Left ventricle myocardium superior (tissue), 1 donor: ENCODE results near the gene NCAPG2. TPM values are rescaled to one million over a fixed set of nuclear protein-coding genes. Genes with fewer than 3 reads are reported as not detected.

ENCODE experiments used
- ATAC-seq: fragments of 200-7000 bp; cut with Tn5 transposase; one replicate; pipeline ENCODE4 v1.9.1; 2020; ENCODE audit warnings: mild to moderate bottlenecking, moderate library complexity
- DNase-seq: peaks from one replicate; pipeline ENCODE4 v3.0.0-alpha.2; 2020
- intact Hi-C: fragments of 100-400 bp; cut with micrococcal nuclease; formaldehyde crosslinking; loops from one replicate; pipeline ENCODE4 v1.11.0; 2022
- microRNA-seq: library from miRNA; unstranded; fragments of <30 nt; microRNA quantifications from one replicate; pipeline ENCODE4 v1.2.0, GENCODE V29; 2020; ENCODE audit warnings: borderline number of aligned reads
- total RNA-seq: library from RNA; stranded (reverse); fragmentation: NEBNext Ultra II Directional; extraction: Animal tissue kit (Norgen Biotek cat#: 25700); gene quantifications from one replicate; pipeline ENCODE4 v1.2.1, GENCODE V29; 2021
- donor health status: DM: no; HTN: yes; CAD: no; lungs with severe emphysema.

The NCAPG2 gene
- total RNA-seq, 1 donor from 2014 or later: 5.0 TPM

DNA sequence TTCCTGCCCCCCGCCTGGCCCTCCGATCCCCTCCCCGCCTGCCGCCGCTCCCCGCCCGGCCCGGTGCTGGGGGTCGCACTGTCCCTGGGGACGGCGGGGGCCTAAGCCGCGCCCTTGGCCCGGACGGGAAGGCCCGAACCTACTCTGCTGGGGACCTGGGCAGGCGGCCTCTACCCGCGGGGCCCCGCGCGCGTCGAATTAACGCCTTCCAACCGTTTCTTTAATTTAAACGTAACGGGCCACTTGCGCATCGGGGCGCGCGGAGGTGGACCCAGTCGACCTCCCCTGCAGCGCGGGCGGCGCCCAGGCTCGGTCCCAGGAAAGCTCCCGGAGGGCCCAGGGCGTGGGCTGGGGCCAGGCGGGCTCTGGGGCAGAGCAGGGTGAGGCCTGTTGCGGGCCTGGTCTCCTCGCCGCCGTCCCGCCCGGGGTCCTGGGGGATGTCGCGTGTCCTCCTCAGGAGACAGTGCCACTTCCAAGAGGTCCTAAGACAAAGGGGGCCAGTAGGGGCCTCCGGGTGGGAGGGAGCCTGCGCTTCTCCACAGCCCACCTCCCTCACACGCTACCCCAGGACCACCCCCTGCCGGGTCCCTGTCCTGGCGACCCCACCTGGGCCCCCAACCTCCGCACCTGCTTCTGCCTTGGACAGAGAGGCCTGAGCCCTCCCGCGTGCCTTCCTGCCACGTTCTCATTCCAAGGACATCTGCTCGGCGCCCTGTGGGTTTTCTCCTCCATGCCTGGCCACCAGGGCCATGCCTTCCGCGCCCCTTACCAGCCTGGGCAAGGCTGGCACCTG is 116.3 kb downstream of the NCAPG2 start:
- intact Hi-C loops: no loop called here
- ATAC-seq: peak; percentile 29

DNA sequence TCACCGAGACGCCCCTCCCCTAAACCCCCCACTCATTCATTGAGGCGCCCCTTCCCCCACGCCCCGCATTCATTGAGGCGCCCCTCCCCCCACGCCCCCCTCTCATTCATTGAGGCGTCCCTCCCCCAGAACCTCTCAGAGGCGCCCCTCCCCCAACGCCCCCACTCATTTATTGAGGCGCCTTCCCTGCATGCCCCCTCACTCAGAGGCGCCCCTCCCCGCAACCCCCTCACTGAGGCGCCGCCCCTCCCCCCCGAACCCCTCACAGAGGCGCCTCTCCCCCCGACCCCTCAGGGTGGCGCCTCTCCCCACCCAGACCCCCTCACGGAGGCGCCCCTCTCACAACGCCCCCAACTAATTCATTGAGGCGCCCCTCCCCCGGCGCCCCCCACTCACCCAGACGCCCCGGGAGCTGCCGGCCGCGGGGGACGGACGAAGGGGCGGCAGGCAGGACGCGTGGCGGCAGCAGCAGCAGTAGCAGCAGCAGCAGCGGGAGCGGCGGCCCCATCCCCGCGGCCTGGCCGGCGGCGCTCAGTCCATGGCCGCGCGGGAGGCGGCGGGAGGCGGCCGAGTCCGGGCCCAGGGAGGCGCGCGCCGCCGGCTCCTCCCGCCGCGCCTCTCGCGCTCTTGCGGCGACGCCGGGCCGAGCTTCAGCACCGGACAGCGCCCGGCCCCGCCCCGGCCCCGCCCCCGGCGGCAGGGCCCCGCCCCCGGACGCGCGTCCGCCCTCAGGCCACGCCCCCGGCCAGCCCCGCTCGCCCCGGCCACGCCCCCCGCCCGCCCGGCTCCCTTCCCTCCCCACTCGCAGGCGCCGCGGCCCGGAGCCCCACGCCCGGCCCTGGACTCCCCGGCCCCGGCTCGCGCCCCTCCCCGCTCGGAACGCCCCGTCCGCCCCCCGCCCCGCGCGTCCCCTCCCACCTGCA is 117.2 kb downstream of the NCAPG2 start, which contains the start of gene PTPRN2:
PTPRN2 (minus strand) TSS at position 662 of the 923 bp plus-strand sequence.
- peak; percentile 79 for DNase-seq
- peak; percentile 96 for ATAC-seq
- intact Hi-C loops: no loop called here

More for the DNA sequence above, 116.3 kb downstream of the NCAPG2 start:
- peak; percentile 45 for DNase-seq

DNA sequence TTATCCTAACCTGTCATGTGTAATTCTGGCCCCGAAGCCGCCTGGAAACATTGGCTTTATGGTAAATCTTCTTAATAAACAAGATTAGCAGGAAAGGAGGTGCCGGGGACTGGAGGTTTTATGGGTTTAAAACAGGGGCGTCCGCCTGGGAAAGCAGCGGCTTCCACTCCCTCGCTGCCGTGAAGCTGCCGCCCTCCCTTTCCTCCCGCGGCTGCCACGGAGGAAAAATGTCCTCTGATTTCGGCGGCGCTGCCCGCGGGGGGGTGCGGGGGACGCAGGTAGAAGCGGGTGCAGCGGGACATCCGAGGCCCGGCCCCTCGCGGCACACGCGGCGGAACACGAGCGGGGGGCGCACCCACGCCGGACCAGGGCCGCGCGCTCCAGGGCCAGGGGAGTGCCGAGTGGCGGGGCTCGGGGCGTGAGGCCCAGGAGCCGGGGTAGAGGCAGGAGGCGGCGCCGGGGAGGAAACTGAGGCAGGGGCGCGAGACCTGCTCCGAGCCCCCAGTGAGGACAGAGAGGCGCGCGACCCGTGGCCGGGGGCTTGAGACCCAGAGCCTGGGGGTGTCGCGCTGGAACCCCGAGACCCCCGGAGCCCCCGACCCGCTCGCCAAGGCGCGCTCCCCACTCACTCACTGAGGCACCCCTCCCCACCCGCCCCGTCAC is 118.0 kb downstream of the NCAPG2 start:
- intact Hi-C loops: no loop called here
- DNase-seq: no peak
- ATAC-seq: no peak

DNA sequence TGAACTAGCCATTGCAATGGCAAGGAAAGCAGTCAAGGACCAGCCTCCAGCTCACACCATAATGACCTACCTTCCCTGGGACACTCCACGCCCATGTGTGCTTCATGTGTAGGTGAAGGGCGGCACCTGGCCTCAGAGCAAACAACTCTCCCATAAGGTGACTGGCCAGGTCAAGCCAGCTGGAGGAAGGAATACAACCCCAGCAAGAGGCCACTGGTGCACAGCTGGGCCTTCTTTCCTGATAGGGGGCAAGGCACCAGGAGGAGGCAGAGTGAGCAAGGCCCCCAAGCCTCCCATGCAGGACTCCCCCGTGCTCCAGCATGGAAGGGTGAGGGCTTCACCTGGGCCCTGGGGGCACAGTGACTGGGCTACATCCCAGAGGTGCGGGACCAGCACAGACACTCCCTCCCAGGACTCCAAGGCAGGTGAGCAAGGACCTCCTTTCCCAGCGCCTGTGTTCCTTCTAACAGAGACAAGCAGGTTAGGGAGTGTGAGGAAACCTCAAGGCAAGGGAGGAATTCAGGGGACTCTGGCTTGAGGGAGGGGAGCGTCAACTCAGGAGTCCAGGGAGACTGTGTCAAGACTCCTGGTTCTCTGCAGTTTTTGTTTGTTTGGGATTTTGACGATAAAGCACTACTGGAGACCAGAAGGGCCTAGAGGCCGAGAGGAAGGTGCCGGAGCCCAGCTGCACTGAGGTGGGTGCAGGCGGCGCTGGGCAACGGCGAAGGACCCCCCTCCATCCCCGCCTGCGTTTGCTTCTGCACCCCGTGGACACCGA is 118.7 kb downstream of the NCAPG2 start:
- ATAC-seq (no peak), DNase-seq (no peak)
- intact Hi-C loops: no loop called here

DNA sequence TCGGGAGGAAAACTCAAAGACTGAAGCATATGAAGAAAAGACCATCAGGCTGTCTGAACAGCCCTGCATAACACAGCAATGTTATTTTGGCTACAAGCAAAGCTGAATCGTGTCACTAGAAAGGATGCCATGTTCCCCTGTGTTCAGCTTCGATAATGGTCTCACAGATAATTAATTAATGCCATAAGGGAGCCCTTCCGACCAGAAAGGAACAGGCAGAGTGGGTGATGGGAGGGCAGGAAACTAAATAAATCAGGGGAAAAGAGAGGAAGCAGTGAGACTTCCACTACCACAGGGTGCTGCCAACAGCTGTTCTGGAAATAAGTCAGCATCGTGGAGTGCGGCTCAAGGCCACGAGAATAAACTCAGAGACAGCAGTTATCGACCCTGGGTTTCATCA is 120.2 kb downstream of the NCAPG2 start:
- ATAC-seq: no peak
- intact Hi-C loops: no loop called here
- no peak for DNase-seq

DNA sequence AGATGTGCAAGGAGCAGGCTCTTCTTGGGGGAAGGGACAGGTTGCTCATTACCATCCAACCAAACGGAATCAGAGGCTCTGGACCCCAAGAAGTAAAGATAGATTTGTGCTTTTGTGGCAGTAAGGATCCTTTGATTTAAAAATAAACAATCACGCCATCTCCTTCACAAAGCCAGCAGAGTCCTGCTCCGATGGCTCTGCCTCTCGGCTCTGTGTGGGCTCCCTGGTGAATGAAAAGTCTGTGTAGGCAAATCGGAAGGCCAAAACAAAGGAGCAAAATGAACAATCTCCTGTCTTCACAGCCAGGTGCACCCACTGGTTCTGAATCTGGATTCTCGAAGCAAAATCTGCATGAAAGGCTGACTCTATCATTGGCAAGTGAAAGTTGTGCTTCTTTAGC is 120.8 kb downstream of the NCAPG2 start:
- ATAC-seq (no peak), DNase-seq (no peak)
- intact Hi-C loops: no loop called here

DNA sequence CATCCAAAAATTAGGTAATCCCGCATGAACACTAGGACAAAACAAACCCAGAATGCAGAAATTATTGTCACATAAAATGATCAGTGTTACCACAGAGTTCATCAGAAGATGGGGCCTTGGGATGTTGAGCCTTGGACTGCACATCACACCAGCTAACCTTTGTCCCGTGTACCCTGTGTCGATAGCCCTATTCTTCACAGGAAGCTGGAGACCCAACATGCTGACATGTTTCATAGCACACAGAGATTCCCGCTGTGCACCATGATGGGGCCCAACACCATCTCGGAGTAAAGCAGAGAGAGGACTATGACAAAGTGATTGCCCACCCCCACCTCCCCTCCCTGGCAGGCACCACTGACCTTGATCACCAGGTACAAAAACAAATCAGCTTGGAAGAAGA is 121.5 kb downstream of the NCAPG2 start:
- ATAC-seq (no peak), DNase-seq (no peak)
- intact Hi-C loops: no loop called here

DNA sequence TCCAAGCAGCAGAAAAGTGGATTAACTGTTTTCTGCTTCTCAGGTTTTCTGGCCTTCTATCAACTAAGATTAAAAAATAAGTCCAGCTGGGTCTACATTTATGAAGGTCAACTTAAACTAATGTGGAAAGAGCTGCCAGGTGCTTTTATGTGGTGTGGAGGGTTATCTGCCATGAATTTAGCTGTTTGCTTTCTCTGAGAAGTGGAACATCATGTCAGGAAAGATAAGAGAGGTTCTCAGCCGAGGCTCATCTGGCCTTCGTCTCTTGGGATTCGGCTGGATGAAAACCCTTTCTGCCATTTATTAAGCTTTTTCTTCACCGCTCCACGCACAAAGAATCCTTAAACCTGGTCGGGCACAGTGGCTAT is 122.5 kb downstream of the NCAPG2 start:
- intact Hi-C loops: no loop called here
- no peak for DNase-seq
- ATAC-seq: no peak

DNA sequence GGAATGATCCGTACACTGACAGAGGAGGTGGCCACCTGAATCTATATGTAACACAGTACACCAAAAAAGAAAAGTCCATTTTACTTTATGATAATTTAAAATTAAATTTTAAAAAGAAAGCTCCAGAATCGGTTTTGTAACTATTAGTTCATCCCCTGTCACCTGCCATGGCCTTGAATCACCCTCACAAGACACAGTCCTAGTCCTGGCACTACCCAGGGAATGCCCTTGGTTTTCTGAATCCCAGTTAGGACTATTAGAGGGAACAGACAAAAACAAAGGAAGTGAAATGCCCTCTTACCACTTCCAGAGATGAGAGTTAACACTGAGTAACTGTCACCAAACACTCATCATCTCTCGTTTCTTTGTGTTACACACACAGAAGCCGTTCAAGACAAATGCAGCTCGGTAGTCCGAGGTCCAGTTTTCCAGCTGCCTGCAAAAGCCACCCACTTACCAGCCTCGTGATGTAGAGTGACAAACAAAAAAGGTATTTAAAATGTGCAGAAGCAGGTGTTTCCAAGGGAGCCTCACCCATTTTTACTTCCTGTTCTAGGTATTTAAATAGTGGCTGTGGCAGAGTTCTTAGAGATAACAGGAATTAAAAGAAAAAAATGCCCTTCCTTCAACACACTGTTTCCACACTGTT is 123.0 kb downstream of the NCAPG2 start:
- DNase-seq: no peak
- ATAC-seq: no peak
- intact Hi-C loops: no loop called here

Small RNA genes within 50 kb of the gene (microRNA-seq; reads per million reads assigned to microRNA genes)
- gene MIR5707: not detected

Other genes starting within 250 kb of the NCAPG2 start
- gene PTPRN2, start 117.0 kb downstream of the NCAPG2 start, total RNA-seq: 1.3 TPM
- gene ESYT2, start 124.7 kb upstream of the NCAPG2 start, total RNA-seq: 44.3 TPM
- 32.3 TPM for gene DYNC2I1, start 151.8 kb upstream of the NCAPG2 start, total RNA-seq